Epithelial cell of proximal tubule (primary cell): ENCODE results near the gene PTPN1. TPM values are rescaled to one million over a fixed set of nuclear protein-coding genes. Genes with fewer than 3 reads are reported as not detected.
"Not testable (repeated sequence)": the region's sequence is repeated elsewhere in the genome, so short reads cannot be mapped to it uniquely, and the experiment has no call there.

Experiments used
- DNase-seq: peaks from one replicate; pipeline ENCODE4 v3.0.0-alpha.2; 2011; ENCODE audit warnings: low read depth
- H3K4me3 ChIP-seq: 2 replicates; pipeline ENCODE4 v1.5.1; 2011; ENCODE audit warnings: low read depth, mild to moderate bottlenecking, low read length
- total RNA-seq: library from RNA; depleted of rRNA; stranded (reverse); fragments of >200 nt; gene quantifications from 2 replicates; pipeline ENCODE4 v1.2.3, GENCODE V29; 2015
- TF ChIP-seq, protein P1 (sequence below): conservative IDR thresholded peaks from 2 replicates; pipeline ENCODE4 v1.5.1; 2012; ENCODE audit warnings: low read depth, mild to moderate bottlenecking, low read length

Gene PTPN1
- total RNA-seq, 1 donor from 2014 or later = 41.7 TPM

DNA sequence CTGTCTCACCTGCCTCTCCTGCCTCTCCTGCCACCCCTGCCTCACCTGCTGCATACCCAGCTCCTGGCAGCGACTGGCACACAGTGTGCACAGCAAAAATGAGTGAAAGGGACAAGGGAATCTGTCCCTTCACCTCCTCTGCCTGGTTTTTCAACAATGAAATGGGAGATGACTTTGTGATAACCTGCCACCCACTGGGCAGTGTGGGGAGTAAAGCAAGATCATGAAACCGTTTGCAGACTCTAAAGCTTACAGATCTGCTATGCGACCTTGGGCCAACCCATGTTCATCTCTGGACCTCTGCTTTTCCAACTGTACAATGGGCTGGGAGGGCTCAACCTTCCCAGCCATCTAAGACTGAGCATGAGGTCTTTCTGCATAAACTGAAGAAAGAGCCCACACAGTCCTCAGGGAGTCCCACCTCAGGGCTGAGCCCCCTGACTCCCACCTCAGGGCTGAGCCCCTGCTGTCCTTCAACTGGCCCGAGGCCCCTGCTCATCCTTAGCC lies 100.1 kb downstream of the PTPN1 start:
- no peak for DNase-seq
- H3K4me3 ChIP-seq = no peak overlapping the region
- TF ChIP-seq, protein P1, sequence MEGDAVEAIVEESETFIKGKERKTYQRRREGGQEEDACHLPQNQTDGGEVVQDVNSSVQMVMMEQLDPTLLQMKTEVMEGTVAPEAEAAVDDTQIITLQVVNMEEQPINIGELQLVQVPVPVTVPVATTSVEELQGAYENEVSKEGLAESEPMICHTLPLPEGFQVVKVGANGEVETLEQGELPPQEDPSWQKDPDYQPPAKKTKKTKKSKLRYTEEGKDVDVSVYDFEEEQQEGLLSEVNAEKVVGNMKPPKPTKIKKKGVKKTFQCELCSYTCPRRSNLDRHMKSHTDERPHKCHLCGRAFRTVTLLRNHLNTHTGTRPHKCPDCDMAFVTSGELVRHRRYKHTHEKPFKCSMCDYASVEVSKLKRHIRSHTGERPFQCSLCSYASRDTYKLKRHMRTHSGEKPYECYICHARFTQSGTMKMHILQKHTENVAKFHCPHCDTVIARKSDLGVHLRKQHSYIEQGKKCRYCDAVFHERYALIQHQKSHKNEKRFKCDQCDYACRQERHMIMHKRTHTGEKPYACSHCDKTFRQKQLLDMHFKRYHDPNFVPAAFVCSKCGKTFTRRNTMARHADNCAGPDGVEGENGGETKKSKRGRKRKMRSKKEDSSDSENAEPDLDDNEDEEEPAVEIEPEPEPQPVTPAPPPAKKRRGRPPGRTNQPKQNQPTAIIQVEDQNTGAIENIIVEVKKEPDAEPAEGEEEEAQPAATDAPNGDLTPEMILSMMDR = peak; percentile 12

DNA sequence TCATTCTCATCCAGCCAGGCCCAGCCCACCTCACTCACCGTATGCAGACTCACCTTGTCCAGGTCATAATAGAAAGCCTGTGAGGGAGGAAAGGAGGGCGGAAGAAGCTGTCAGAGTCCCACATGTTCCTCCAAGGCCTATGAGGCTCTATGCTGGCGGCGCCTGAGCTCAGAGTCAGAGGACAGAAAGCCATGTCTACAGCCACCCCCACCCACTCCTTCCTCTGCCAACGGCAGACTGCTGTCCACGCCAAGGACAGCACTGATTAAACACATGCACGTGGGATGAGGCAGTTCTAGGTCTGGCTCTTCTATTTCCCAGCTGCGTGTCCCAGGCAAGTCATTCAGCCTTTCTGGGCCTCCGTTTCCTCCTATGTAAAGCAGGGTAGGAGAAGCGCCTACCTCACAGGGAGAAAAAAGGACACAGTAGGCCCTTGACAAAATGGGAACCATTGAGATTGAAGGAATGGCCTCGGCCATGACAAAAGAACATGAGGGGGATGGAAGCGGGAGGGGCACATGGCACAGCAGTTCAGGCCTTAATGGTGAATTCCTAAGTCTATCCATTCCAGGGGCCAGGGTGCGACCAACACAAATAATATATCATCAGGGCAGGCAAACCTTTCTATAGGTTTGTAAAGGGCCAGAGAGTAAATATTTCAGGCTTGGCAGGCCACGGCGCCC lies 101.1 kb downstream of the PTPN1 start:
- TF ChIP-seq, protein P1 = no peak

DNA sequence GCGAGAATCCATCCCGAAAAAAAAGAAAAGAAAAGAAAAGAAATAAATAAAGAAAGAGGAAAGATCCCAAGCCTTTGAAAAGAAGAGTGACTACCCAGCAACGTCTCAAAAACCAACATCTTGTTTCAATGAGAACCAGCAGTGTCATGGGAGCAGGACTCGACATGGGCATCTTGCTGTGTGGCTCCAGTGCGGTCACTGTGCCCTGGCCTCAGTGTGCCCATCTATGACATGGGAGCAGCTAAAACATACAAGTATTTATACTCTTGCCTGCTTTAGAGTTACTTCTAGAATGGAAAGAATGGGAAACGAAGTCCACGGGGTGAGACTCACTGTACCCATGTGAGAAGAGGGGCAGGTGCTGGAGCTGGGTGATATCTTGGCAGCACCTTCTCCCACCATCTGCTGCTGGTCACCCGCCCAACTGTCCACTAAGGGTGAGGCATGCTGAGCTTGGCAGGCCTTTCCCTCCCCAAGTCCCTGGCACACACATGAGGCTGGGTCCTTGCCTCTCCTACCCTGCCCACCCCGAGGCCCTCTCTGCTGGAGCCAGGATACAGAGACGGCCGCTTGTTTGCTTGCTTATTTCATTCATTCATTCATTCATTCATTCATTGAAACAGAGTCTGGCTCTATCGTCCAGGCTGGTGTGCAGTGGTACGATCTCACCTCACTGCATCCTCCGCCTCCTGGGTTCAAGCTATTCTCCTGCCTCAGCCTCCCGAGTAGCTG lies 103.4 kb downstream of the PTPN1 start:
- TF ChIP-seq, protein P1 = no peak
- no peak for DNase-seq
- H3K4me3 ChIP-seq = no peak overlapping the region

More for the DNA sequence above, 101.1 kb downstream of the PTPN1 start:
- DNase-seq = no peak
- H3K4me3 ChIP-seq = no peak overlapping the region

DNA sequence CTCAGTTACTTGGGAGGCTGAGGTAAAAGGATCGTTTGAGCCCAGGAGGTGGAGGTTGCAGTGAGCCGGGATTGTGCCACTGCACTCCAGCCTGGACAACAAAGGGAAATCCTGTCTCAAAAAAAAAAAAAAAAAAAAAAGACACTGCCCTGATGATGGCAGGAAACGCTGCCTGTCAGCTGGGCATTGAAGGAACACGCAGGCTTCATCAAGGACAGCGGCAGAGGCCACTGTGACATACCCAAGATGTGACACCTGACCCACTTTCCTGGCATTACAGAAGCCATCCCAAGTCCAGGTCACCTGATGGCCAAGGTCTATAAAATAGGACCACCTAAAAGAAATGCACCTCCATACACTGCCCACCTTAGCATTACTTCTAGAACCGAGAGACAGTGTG lies 105.2 kb downstream of the PTPN1 start:
- TF ChIP-seq, protein P1 = no peak
- DNase-seq = no peak
- H3K4me3 ChIP-seq = no peak overlapping the region

DNA sequence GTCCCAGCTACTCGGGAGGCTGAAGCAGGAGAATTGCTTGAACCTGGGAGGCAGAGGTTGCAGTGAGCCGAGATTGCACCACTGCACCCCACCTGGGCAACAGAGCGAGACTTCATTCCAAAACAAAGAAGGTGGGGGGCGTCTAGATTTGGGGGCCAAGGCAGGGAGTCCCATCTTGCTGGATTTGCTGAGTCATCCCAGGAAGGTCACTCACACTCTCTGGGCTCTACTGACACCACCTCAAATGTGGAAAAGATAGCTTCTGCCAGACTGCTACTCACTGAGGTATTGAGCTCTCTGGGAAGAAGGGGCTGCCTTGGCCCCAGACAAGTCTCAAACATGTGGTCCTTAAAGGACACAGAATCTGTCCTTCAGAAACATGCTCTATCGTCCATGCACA lies 106.8 kb downstream of the PTPN1 start:
- DNase-seq = no peak
- TF ChIP-seq, protein P1 = no peak
- no peak overlapping the region for H3K4me3 ChIP-seq

DNA sequence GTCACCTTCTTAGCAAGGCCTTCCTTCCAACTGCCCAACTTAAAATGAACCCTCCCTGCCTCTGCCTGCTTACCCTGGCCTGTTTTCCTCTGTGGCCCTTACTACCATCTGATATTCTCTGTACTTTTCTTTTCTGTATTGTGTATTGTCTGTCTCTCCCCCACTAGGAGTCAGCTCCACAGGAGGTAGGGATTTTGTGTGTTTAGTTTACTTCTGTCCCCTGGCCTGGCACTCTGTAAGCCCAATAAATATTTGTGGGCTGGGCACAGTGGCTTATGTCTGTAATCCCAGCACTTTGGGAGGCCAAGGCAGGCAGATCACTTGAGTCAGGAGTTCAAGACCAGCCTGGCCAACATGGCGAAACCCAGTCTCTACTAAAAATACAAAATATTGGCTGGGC lies 108.4 kb downstream of the PTPN1 start:
- TF ChIP-seq, protein P1 = no peak
- DNase-seq = no peak
- H3K4me3 ChIP-seq = no peak overlapping the region

DNA sequence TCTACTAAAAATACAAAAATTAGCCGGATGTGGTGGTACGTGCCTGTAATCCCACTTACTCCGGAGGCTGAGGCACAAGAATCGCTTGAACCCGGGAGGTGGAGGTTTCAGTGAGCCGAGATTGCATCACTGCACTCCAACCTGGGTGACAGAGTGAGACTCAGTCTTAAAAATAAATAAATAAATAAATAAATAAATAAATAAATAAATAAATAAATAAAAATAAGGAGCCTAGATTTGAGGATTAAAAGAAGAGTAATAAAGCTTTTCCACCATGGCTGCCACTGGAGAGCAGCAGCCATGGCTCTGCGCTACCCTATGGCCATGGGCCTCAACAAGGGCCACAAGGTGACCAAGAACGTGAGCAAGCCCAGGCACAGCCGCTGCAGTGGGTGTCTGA lies 110.3 kb downstream of the PTPN1 start:
- DNase-seq, H3K4me3 ChIP-seq: not testable (repeated sequence)
